ENCODE data around the gene LRRC23. TPM values are rescaled to one million over a fixed set of nuclear protein-coding genes. Genes with fewer than 3 reads are reported as not detected.

The LRRC23 gene
- total and polyA plus RNA-seq, 2 of the 13 experiments (the other 11 are each of a cell fraction or from before 2014, with no cell fraction given) = 6.0 to 7.8 TPM

GRCh38 chr12:6867413-6868210 is 37.0 kb upstream of the LRRC23 start, which contains the start of gene TPI1 (continued):
- TF ChIP-seq MEIS2 (CRISPR knock-in tag; IDR thresholded peaks at IDR 0.05) (peak; percentile 49; the same call in 1 of the 2 replicates), KLF6 (CRISPR knock-in tag; IDR thresholded peaks at IDR 0.05) (0 out of 2 replicates have a peak, but pooled peaks have one; percentile 81), ZNF773 (CRISPR knock-in tag; IDR thresholded peaks at IDR 0.05; ENCODE audit: borderline replicate concordance) (0 out of 2 replicates have a peak, but pooled peaks have one; percentile 21), CBX1 (IDR thresholded peaks at IDR 0.05; ENCODE audit: low read depth) (peak; percentile 93), REST (IDR thresholded peaks at IDR 0.05; ENCODE audit: borderline replicate concordance in 1 of 2, low read depth in 1 of 2, low read length in 2 of 2) (peak in 1 of 2 experiments; percentile 79; a peak in 1 of 4 replicates), GATA4 (IDR thresholded peaks at IDR 0.05; ENCODE audit: borderline replicate concordance, low read depth) (peak; percentile 80; the same call in 1 of the 2 replicates), U2AF1 (optimal IDR thresholded peaks at IDR 0.05; ENCODE audit: low read depth, low read length) (no peak), ZNF687 (CRISPR knock-in tag; IDR thresholded peaks at IDR 0.05) (peak; percentile 84), ZNF564 (CRISPR knock-in tag; IDR thresholded peaks at IDR 0.05) (0 out of 2 replicates have a peak, but pooled peaks have one; percentile 48), YEATS4 (CRISPR knock-in tag; IDR thresholded peaks at IDR 0.05; ENCODE audit: borderline replicate concordance) (peak; percentile 66), NFAT5 (CRISPR knock-in tag; IDR thresholded peaks at IDR 0.05) (no peak), AKAP8 (CRISPR knock-in tag; IDR thresholded peaks at IDR 0.05) (peak; percentile 94; the same call in 1 of the 2 replicates), ZNF256 (CRISPR knock-in tag; conservative IDR thresholded peaks at IDR 0.05) (0 out of 2 replicates have a peak, but pooled peaks have one; percentile 10), RBM39 (IDR thresholded peaks at IDR 0.05; ENCODE audit: low read depth, low read length, poor library complexity, severe bottlenecking) (peak; percentile 90), FOXC1 (CRISPR knock-in tag; IDR thresholded peaks at IDR 0.05; ENCODE audit: borderline replicate concordance) (peak; percentile 52; the same call in 1 of the 2 replicates)
